ENCODE data around the gene MPND.

The MPND gene, protein sequence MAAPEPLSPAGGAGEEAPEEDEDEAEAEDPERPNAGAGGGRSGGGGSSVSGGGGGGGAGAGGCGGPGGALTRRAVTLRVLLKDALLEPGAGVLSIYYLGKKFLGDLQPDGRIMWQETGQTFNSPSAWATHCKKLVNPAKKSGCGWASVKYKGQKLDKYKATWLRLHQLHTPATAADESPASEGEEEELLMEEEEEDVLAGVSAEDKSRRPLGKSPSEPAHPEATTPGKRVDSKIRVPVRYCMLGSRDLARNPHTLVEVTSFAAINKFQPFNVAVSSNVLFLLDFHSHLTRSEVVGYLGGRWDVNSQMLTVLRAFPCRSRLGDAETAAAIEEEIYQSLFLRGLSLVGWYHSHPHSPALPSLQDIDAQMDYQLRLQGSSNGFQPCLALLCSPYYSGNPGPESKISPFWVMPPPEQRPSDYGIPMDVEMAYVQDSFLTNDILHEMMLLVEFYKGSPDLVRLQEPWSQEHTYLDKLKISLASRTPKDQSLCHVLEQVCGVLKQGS

DNA sequence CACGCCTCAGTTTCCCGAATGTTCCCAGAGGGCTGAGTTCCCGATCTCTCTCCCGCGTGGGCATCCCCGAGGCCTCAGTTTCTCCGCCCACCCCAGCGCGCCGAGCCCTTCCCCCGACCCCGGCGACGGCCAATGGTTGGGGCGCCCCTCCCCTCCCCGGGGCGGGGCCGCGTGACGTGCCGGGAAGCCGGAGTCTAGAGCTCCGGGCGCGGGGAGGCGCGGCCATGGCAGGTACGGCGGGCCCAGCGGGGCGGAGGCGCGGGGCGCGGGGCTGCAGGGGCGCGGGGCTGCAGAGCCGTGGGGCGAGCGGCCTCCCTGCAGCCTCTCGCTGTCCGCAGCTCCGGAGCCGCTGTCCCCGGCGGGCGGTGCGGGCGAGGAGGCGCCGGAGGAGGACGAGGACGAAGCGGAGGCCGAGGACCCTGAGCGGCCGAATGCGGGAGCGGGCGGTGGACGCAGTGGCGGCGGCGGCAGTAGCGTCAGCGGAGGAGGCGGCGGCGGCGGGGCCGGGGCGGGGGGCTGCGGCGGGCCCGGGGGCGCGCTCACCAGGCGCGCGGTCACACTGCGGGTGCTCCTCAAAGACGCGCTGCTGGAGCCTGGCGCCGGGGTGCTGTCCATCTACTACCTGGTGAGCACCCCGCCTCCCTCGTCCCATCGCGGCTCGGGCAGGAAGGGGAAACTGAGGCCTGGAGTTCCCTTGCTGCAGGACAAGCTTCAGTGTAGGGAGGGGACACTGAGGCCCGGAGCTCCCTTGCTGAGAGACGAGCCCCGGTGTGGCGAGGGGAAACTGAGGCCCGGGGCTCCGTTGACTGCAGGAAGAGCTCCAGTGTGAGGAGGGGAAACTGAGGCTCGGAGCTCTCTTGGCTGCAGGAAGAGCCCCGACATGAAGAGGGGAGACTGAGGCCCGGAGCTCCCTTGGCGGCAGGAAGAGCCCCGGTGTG lies at the start of gene MPND:
MPND (plus strand) TSS at position 193 of the 938 bp plus-strand sequence; CDS start at position 225, 32 bp downstream.
- Histone ChIP-seq H3K4me3 (ENCODE audit: low read length) (peak within 1 kb of the TSS; percentile 93), H3K27me3 (ENCODE audit: insufficient read depth, low read length) (no peaks in the 10 kb centered on the region), H3K9ac (ENCODE audit: low read depth, low read length) (peak within 1 kb of the TSS; percentile 97), H3K36me3 (ENCODE audit: insufficient read depth, low read depth, low read length) (peaks cover 19% of the 10 kb centered on the region), H3K4me1 (ENCODE audit: insufficient read depth, low read length) (0 out of 2 replicates have a peak, but pooled peaks cover 3% of the 10 kb centered on the region), H3K9me3 (ENCODE audit: insufficient read depth, low read depth, low read length) (no peaks in the 10 kb centered on the region), H3K27ac (ENCODE audit: low read length) (peak within 1 kb of the TSS; percentile 95)

DNA sequence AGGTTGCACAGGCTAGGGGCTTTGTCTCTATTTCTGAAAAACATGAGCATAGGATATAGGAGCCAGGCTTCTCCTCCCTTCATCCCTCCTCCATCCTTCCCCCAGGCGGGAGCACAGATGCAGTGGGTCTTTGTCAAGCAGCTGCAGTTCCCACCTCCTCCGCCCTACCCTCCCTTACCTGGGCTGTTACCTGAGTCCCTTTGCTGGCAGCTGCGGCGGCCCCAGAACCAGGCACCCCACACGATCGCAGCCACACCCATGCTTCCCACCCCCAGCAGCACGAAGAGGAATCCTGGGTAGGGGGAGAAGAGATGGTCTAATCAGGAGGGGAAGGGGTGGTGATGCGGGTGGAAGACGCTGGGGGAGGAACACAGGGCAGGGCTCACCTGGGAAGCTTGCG lies 49.0 kb upstream of the MPND start:
- Histone ChIP-seq H3K9ac (ENCODE audit: low read depth, low read length) (no peak overlapping the region), H3K36me3 (ENCODE audit: insufficient read depth, low read depth, low read length) (no peaks in the 10 kb centered on the region), H3K9me3 (ENCODE audit: insufficient read depth, low read depth, low read length) (no peaks in the 10 kb centered on the region), H3K27ac (ENCODE audit: low read length) (no peak overlapping the region), H3K27me3 (ENCODE audit: insufficient read depth, low read length) (no peaks in the 10 kb centered on the region), H3K4me3 (ENCODE audit: low read length) (no peak overlapping the region), H3K4me1 (ENCODE audit: insufficient read depth, low read length) (no peaks in the 10 kb centered on the region)

DNA sequence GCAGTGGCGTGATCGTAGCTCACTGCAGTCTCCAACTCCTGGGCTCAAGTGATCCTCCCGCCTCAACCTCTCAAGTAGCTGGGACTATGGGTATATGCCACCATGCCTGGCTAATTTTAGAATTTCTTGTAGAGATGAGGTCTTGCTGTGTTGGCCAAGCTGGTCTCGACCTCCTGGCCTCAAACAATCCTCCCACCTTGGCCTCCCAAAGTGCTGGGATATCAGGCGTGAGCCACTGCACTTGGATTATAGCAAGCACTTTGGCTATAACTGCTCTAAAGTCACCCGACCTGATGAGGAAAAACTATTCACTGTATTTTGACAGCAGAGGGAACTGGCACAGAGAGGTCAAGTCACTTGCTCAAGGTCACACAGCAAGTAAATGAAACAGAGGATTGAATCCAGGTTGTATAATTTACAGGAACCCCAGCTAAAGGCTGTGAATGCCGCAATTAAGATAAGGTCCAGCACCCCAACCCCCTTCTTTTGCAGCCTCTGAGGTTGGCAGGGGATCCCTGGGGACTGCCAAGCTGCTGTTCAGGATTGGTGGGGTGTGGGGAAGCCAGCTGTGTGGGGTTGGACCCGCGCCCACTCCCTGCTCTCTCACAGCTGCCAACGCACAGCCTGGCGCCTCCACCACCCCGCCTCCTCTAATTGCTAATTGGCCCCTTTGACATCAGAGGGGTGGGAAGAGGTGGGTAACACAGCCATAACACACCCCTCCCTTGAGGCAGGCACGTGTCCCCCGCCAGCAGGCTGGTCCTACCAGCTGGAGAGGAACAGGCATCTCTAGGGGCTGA lies 47.2 kb upstream of the MPND start:
- no peaks in the 10 kb centered on the region for H3K4me1 ChIP-seq (ENCODE audit: insufficient read depth, low read length)
- no peak overlapping the region for H3K4me3 ChIP-seq (ENCODE audit: low read length)
- H3K9ac ChIP-seq (ENCODE audit: low read depth, low read length) = no peak overlapping the region
- no peaks in the 10 kb centered on the region for H3K9me3 ChIP-seq (ENCODE audit: insufficient read depth, low read depth, low read length)
- H3K27me3 ChIP-seq (ENCODE audit: insufficient read depth, low read length) = no peaks in the 10 kb centered on the region
- H3K36me3 ChIP-seq (ENCODE audit: insufficient read depth, low read depth, low read length) = no peaks in the 10 kb centered on the region
- H3K27ac ChIP-seq (ENCODE audit: low read length) = no peak overlapping the region

DNA sequence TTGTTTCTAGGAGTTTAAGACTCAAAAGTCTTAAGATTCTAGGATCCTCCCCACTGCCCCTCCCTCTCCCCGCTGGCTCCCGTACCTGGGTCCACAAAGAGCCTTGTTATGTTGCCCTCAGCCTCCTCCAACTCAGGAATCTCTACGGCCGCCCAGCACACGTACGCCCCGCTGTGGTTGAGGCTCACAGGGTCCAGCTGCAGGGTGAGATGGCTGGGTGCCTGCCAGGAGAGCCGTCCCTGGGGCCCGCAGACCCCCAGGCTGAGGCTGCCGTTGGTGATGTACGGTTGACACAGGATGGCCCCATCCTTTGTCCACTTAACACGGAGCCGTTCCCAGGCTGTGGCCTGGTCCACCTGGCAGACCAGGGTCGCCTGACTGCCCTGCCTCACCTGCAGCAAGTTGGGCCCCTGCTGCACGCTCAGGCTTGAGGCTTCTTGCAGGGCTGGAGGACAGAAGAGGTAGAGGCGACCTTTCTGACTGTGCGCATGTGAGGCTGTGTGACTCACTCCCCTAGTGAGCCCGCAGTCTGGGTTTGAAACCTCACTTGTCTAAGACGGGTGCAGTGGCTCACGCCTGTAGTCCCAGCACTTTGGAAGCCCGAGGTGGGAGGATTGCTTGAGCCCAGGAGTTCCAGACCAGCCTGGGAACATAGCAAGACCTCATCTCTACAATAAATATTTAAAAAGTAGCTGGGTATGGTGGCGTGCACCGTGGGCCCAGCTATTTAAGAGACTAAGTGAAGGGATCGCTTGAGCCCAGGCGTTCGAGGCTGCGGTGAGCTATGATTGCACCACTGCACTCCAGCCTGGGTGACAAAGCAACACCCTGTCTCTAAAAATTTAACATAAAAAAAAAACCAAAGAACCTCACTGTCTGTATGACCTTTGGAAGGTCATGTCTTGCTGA lies 45.2 kb upstream of the MPND start:
- Histone ChIP-seq H3K4me3 (ENCODE audit: low read length) (no peak overlapping the region), H3K9ac (ENCODE audit: low read depth, low read length) (no peak overlapping the region), H3K9me3 (ENCODE audit: insufficient read depth, low read depth, low read length) (no peaks in the 10 kb centered on the region), H3K36me3 (ENCODE audit: insufficient read depth, low read depth, low read length) (no peaks in the 10 kb centered on the region), H3K27me3 (ENCODE audit: insufficient read depth, low read length) (no peaks in the 10 kb centered on the region), H3K4me1 (ENCODE audit: insufficient read depth, low read length) (no peaks in the 10 kb centered on the region), H3K27ac (ENCODE audit: low read length) (no peak overlapping the region)

DNA sequence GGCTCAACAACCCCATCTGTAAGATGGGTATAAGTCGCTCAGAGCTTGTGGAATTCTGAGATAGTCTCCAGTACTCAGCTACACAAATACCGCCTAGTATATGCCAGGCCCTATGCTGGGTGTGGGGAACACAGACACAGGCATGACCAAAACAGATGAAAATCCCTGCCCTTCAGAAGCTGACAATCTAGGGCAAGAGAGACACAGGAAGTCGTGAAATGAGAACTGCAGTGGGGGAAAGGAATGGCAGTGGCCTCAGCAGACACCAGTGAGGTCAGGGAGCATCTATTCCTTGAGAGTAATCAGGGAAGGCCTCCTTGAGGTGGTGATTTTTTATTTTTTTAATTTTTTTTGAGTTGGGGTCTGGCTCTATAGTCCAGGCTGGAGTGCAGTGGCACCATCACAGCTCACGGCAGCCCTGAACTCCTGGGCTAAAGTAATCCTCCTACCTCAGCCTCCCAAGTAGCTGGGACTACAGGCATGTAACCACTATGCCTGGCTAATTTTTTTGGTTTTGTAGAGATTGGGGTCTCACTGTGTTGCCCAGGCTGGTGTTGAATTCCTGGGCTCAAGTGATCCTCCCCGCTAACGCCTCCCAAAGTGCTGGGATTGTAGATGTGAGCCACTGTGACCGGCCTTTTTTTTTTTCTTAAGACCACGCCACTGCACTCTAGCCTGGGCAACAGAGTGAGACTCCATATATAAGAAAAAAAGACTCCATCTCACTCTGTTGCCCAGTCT lies 44.4 kb upstream of the MPND start:
- H3K36me3 ChIP-seq (ENCODE audit: insufficient read depth, low read depth, low read length) = no peaks in the 10 kb centered on the region
- H3K27ac ChIP-seq (ENCODE audit: low read length) = no peak overlapping the region
- H3K27me3 ChIP-seq (ENCODE audit: insufficient read depth, low read length) = no peaks in the 10 kb centered on the region
- no peak overlapping the region for H3K4me3 ChIP-seq (ENCODE audit: low read length)
- H3K4me1 ChIP-seq (ENCODE audit: insufficient read depth, low read length) = no peaks in the 10 kb centered on the region
- H3K9ac ChIP-seq (ENCODE audit: low read depth, low read length) = no peak overlapping the region
- H3K9me3 ChIP-seq (ENCODE audit: insufficient read depth, low read depth, low read length) = no peaks in the 10 kb centered on the region

DNA sequence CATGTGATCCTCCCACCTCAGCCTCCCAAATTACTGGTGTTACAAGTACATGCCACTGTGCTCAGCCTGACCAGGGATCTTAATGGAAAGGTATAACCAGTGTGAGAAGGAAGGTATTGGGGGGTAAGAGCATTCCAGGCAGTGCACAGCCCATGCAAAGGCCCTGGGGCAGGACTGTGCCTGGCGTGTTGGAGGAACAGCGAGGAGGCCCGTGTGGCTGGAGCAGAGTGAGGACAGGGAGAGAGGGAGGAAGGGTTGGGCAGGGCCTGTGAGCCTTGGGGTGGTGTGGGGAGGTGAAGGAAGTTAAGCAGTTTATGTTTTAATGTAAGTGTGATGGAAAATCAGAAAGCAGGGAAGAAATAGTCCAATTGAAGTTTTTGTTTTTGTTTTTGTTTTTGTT lies 42.8 kb upstream of the MPND start:
- no peak overlapping the region for H3K9ac ChIP-seq (ENCODE audit: low read depth, low read length)
- H3K4me3 ChIP-seq (ENCODE audit: low read length) = no peak overlapping the region
- H3K4me1 ChIP-seq (ENCODE audit: insufficient read depth, low read length) = 0 out of 2 replicates have a peak, but pooled peaks cover 2% of the 10 kb centered on the region
- H3K9me3 ChIP-seq (ENCODE audit: insufficient read depth, low read depth, low read length) = no peaks in the 10 kb centered on the region
- no peak overlapping the region for H3K27ac ChIP-seq (ENCODE audit: low read length)
- no peaks in the 10 kb centered on the region for H3K27me3 ChIP-seq (ENCODE audit: insufficient read depth, low read length)
- no peaks in the 10 kb centered on the region for H3K36me3 ChIP-seq (ENCODE audit: insufficient read depth, low read depth, low read length)

DNA sequence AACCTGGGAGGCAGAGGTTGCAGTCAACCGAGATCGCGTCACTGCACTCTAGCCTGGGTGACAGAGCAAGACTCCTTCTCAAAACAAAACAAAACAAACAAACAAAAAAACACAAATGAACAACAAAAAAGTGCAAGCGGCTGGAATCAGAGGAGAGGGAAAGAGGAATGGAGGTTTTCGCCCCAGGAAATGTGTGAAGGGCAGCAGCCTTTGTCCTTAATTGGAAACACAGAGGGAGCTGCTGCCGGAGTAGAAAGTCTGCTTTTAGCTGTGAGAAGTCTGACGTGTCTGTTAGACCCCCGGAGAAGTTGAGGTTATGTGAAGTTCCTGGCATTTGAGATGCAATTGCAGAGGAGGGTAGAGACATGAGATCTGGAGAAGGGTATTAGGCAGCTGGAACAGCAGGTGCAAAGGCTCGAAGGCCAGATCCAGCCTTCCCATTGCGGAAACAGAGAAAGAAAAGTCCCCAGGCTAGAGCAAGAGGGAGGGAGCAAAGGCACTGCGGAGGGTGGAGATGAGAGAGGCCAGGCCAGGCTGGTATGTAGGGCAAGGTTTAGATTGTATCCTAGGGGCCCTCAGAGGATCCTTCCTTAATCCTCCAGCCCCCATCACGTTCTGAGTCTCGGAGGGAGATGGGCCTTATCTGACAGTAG lies 41.6 kb upstream of the MPND start:
- 0 out of 2 replicates have a peak, but pooled peaks cover 2% of the 10 kb centered on the region for H3K4me1 ChIP-seq (ENCODE audit: insufficient read depth, low read length)
- H3K9me3 ChIP-seq (ENCODE audit: insufficient read depth, low read depth, low read length) = no peaks in the 10 kb centered on the region
- H3K27me3 ChIP-seq (ENCODE audit: insufficient read depth, low read length) = no peaks in the 10 kb centered on the region
- no peak overlapping the region for H3K27ac ChIP-seq (ENCODE audit: low read length)
- peaks cover 1% of the 10 kb centered on the region for H3K36me3 ChIP-seq (ENCODE audit: insufficient read depth, low read depth, low read length)
- H3K9ac ChIP-seq (ENCODE audit: low read depth, low read length) = no peak overlapping the region
- H3K4me3 ChIP-seq (ENCODE audit: low read length) = no peak overlapping the region

DNA sequence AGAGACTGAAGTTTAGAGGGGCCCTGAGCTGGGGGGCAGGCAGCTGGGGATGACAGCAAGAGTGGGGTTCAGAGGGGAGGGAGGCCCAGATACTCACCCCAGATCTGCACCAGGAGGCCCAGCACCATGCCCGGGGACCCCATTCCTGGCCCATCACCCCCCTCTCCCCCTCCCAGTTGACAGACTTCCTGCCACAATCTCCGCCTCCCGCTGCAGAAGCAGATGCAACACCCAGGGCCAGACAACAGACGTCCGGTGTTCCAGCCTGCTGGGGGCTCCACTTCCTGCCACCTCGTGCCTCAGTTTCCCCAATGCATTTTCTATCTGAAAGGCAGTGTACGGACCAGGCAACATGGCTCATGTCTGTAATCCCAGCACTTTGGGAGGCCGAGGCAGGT lies 41.1 kb upstream of the MPND start, which contains the start of gene TMIGD2:
TMIGD2 (minus strand) TSS at position 147 of the 398 bp plus-strand sequence; CDS start at position 143, 4 bp downstream.
- peaks cover 4% of the 10 kb centered on the region for H3K36me3 ChIP-seq (ENCODE audit: insufficient read depth, low read depth, low read length)
- no peaks in the 10 kb centered on the region for H3K9me3 ChIP-seq (ENCODE audit: insufficient read depth, low read depth, low read length)
- H3K4me1 ChIP-seq (ENCODE audit: insufficient read depth, low read length) = 0 out of 2 replicates have a peak, but pooled peaks cover 2% of the 10 kb centered on the region
- H3K27me3 ChIP-seq (ENCODE audit: insufficient read depth, low read length) = no peaks in the 10 kb centered on the region
- no peak within 1 kb of the TSS for H3K27ac ChIP-seq (ENCODE audit: low read length)
- no peak within 1 kb of the TSS for H3K4me3 ChIP-seq (ENCODE audit: low read length)
- H3K9ac ChIP-seq (ENCODE audit: low read depth, low read length) = no peak within 1 kb of the TSS

DNA sequence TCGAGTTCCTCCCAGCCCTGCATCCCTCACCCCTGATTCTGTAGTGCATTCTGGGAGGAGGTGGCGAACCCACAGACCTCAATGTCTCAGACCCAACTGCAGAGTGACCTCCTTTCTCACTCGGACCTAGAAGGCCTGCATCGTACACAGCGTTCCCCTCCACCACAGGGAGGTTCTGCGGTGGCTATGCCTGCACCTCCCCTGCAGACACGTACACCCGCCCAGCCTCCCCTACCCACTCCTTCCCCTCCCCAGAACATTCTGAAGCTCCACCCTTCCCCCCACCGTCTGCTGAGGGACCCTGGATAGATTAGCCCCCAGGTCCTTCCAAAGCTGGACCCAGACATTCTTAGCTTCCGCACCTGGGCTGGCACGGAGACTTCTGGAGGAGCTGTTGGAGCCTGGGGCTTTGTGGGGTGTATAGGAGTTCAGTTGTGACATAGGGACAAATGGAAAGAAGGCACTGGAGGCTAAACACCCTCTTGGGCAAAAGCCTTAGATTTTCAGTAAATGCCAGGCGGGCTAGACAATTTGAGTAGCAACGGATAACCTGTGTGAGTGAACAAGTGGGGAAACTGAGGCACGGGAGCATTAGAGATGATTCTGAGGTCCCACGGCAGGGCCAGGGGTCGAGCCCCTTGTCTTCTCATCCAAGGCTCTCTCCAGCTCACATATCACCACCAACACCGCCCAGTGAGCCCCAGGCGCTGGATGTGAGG lies 39.4 kb upstream of the MPND start:
- H3K4me1 ChIP-seq (ENCODE audit: insufficient read depth, low read length) = 0 out of 2 replicates have a peak, but pooled peaks cover 2% of the 10 kb centered on the region
- H3K9ac ChIP-seq (ENCODE audit: low read depth, low read length) = no peak overlapping the region
- no peak overlapping the region for H3K27ac ChIP-seq (ENCODE audit: low read length)
- H3K9me3 ChIP-seq (ENCODE audit: insufficient read depth, low read depth, low read length) = no peaks in the 10 kb centered on the region
- no peaks in the 10 kb centered on the region for H3K27me3 ChIP-seq (ENCODE audit: insufficient read depth, low read length)
- H3K36me3 ChIP-seq (ENCODE audit: insufficient read depth, low read depth, low read length) = peaks cover 13% of the 10 kb centered on the region
- H3K4me3 ChIP-seq (ENCODE audit: low read length) = peak overlapping the region; percentile 44

All from iPS-20b (cell line).